Spleen (tissue), 11 donors: ENCODE data around the gene GPR18. TPM values are rescaled to one million over a fixed set of nuclear protein-coding genes. Genes with fewer than 3 reads are reported as not detected.
A peak's percentile ranks its signal among the peaks of the same experiment; 100 is the strongest.
"Not testable (repeated sequence)": the region's sequence is repeated elsewhere in the genome, so short reads cannot be mapped to it uniquely, and the experiment has no call there.

ENCODE experiments used
- DNase-seq: peaks from one replicate; pipeline ENCODE4 v3.0.0-alpha.2; 2020
- H3K27ac ChIP-seq, 8 donors: fragments of 200-600 bp; sonication (generic) in 7 of 8; 1 replicate in 4 of 8; 2 replicates in 4 of 8; pipeline versions ENCODE4 v1.5.0 to v1.8.0; 2016 to 2021; ENCODE audit warnings: inconsistent platforms in 4 of 8, mild to moderate bottlenecking in 4 of 8, moderate library complexity in 1 of 8
- H3K27me3 ChIP-seq, 7 donors: fragments of 200-600 bp; sonication (generic) in 6 of 7; replicated peaks in 1 of 7; 1 replicate in 4 of 7; 2 replicates in 3 of 7; pipeline versions ENCODE4 v1.5.0 to v1.8.0; 2016 to 2021; ENCODE audit warnings: inconsistent platforms in 3 of 7, mild to moderate bottlenecking in 1 of 7
- H3K36me3 ChIP-seq, 6 donors: fragments of 200-600 bp; sonication (generic) in 5 of 6; 1 replicate in 4 of 6; 2 replicates in 2 of 6; pipeline versions ENCODE4 v1.5.0 to v1.8.0; 2016 to 2021; ENCODE audit warnings: inconsistent platforms in 2 of 6
- H3K4me1 ChIP-seq, 6 donors: fragments of 200-600 bp; sonication (generic) in 5 of 6; 1 replicate in 3 of 6; 2 replicates in 3 of 6; pipeline versions ENCODE4 v1.5.0 to v1.8.0; 2016 to 2021; ENCODE audit warnings: inconsistent platforms in 3 of 6
- H3K4me3 ChIP-seq, 8 donors: fragments of 200-600 bp; sonication (generic) in 7 of 8; 1 replicate in 4 of 8; 2 replicates in 4 of 8; pipeline versions ENCODE4 v1.5.0 to v1.8.0; 2016 to 2021; ENCODE audit warnings: inconsistent platforms in 4 of 8, mild to moderate bottlenecking in 4 of 8, moderate library complexity in 2 of 8
- H3K9me3 ChIP-seq, 8 donors: fragments of 200-600 bp; sonication (generic) in 7 of 8; 1 replicate in 4 of 8; 2 replicates in 4 of 8; pipeline versions ENCODE4 v1.5.0 to v1.8.0; 2016 to 2021; ENCODE audit warnings: inconsistent platforms in 4 of 8
- POLR2A ChIP-seq, 3 donors: fragments of 450-650 bp; IDR thresholded peaks; one replicate each; pipeline ENCODE4 v1.5.1; 2017; ENCODE audit warnings: antibody characterized with exemption in 3 of 3, mild to moderate bottlenecking in 1 of 3
- POLR2AphosphoS5 ChIP-seq, 3 donors: sonication (generic); formaldehyde crosslinking; IDR thresholded peaks; one replicate each; pipeline ENCODE4 v1.5.1; 2017; ENCODE audit warnings: antibody characterized with exemption in 3 of 3
- WGBS, 5 donors: extraction: QIAGEN DNeasy Blood & Tissue Kit in 3 of 5; methylation state at CpG; one replicate each; pipeline versions ENCODE4 v1.1.5 to v1.1.7; 2013 to 2018; 5-methylcytosine and 5-hydroxymethylcytosine counted together
- intact Hi-C: fragments of 100-400 bp; cut with DNase I; formaldehyde crosslinking; loops from one replicate; pipeline ENCODE4 v1.15.0; 2023; ENCODE audit warnings: low total_unique reads
- polyA plus RNA-seq, 3 donors: library from polyadenylated mRNA; stranded (reverse); fragments of 200-250 nt; gene quantifications; one replicate each; pipeline ENCODE4 v1.2.1, GENCODE V29; 2013
- total RNA-seq, 7 donors: library from RNA; depleted of rRNA in 3 of 7; stranded (reverse); fragments of >200 nt in 3 of 7; fragmentation: NEBNext Ultra II Directional in 4 of 7; extraction: Animal tissue kit (Norgen Biotek cat#: 25700) in 4 of 7; gene quantifications; one replicate each; pipeline versions ENCODE4 v1.1.0 to v1.2.1, GENCODE V29; 2016 to 2021
- TF ChIP-seq, protein P1 (sequence below), 11 experiments: fragments of 200-600 bp in 7 of 11; fragments of 450-650 bp in 4 of 11; sonication (generic) in 4 of 11; IDR thresholded peaks in 8 of 11; conservative IDR thresholded peaks in 3 of 11; 1 replicate in 7 of 11; 2 replicates in 4 of 11; pipeline versions ENCODE4 v1.4.0 to v1.8.0; 2016 to 2021; ENCODE audit warnings: antibody characterized with exemption in 11 of 11, inconsistent platforms in 4 of 11, mild to moderate bottlenecking in 1 of 11
- donor health status: healthy with polysubstance abuse.
- donor health status: DM: no; HTN: no; CAD: no; lungs with moderate emphysema.
- donor health status: DM: no; HTN: no; CAD: no.
- donor health status: Bipolar disorder and iron deficiency.
- donor health status: healthy.
- donor health status: DM: no; HTN: no; CAD: no.
- donor health status: DM: yes; HTN: yes; CAD: no.

The GPR18 gene
- total and polyA plus RNA-seq, 10 donors: 9.6 to 33.9 (median 16.8) TPM

DNA sequence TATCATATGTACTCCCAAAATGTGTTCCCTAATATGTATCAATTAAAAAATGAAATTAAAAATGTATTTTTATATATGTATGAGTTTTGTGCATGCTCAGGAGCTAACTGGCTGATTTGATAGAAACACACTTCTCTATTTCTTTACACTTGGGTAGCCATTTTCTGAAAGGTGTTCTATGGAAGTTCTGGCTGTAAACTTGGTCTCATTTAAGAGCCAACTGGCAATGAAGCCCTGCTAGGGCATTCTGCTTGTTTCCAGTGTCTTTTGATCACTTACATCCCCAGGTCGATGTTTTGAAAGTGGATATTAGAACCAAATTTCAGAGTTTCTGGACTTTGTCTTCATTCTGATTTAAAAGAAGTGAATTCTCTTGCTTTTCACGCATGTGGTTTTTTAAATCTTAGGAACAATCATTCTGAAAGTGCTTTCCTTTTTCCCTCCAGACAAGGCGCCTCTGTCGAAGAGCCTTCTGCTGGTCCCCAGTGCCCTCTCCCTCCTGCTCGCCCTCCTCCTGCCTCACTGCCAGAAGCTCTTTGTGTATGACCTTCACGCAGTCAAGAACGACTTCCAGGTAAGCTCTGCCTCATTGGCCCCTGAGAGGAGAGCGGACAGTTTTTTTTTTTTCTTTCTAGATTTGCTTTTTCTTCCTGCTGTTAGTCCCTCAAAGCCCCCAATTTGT, 20.1 kb downstream of the GPR18 start:
- 23 to 46% (median 32%) methylated on average over 8 of the region's 8 CpGs for WGBS, 5 donors

DNA sequence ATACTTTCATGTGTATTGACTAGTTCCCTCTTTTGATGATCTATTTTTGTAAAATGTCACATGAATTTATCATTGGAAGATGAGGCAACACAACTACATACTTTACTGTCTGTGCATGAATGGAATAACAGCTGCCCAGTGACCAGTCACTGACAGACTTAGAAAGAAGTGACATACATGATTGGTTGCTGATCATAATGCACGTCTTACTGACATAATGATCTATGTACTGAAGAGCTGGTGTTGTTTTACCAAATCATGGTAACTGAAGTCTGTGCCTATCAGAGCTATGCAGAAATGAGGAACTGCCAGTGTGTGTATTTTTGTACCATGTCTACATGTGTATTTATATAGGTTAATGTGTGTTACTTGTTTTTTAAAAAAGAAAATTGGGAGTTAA, 26.5 kb downstream of the GPR18 start:
- DNase-seq: no peak
- H3K27me3 ChIP-seq: no peaks in the 10 kb centered on the region
- TF ChIP-seq POLR2AphosphoS5 (IDR thresholded peaks at IDR 0.05): no peak
- no peaks in the 10 kb centered on the region for H3K9me3 ChIP-seq
- WGBS, 5 donors: 15 to 54% (median 46%) methylated on average over 1 of the region's 1 CpG
- peaks cover 33 to 100% (median 67%) of the 10 kb centered on the region in 6 donors for H3K4me1 ChIP-seq
- peaks cover 0 to 5% (median 0%) of the 10 kb centered on the region in 6 donors for H3K36me3 ChIP-seq
- H3K27ac ChIP-seq: peak overlapping the region in 5 of 8 donors; percentile 20 to 74 (median 50)
- H3K4me3 ChIP-seq: no peak overlapping the region
- intact Hi-C loops: no loop called here

More for the DNA sequence above, 20.1 kb downstream of the GPR18 start:
- TF ChIP-seq POLR2AphosphoS5 (IDR thresholded peaks at IDR 0.05) (peak in 2 of 3 donors; percentile 42 to 53), POLR2A (IDR thresholded peaks at IDR 0.05) (no peak)
- Histone ChIP-seq H3K36me3 (peaks cover 0 to 33% (median 17%) of the 10 kb centered on the region in 6 donors), H3K27me3 (no peaks in the 10 kb centered on the region), H3K27ac (peak overlapping the region; percentile 67 to 82 (median 76)), H3K4me3 (peak overlapping the region in 7 of 8 donors; percentile 4 to 46 (median 20)), H3K4me1 (peaks cover 15 to 83% (median 38%) of the 10 kb centered on the region in 6 donors), H3K9me3 (no peaks in the 10 kb centered on the region)
- intact Hi-C loops: no loop called here
- no peak for DNase-seq

DNA sequence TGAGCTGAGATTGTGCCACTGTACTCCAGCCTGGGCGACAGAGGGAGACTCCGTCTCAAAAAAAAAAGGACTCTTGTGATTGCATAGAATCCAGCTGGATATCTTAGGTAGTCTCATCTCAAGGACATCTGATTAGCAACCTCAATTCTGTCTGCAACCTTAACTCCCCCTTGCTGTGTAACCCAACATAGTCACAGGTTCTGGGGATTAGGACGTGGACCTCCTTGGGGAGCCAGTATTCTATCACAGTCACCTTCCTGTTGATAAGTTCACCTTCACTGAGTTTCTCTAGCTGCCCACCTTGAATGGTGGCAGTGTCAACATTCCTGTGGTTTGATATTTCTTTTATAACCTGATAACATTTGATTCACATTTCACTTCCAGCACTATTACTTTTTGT, 27.2 kb downstream of the GPR18 start:
- no peak overlapping the region for H3K4me3 ChIP-seq
- H3K36me3 ChIP-seq: peaks cover 0 to 6% (median 0%) of the 10 kb centered on the region in 6 donors
- WGBS, 5 donors: 65 to 83% (median 74%) methylated on average over 3 of the region's 3 CpGs
- intact Hi-C loops: no loop called here
- TF ChIP-seq POLR2AphosphoS5 (IDR thresholded peaks at IDR 0.05): no peak
- no peak for TF ChIP-seq POLR2A (IDR thresholded peaks at IDR 0.05)
- TF ChIP-seq, protein P1, sequence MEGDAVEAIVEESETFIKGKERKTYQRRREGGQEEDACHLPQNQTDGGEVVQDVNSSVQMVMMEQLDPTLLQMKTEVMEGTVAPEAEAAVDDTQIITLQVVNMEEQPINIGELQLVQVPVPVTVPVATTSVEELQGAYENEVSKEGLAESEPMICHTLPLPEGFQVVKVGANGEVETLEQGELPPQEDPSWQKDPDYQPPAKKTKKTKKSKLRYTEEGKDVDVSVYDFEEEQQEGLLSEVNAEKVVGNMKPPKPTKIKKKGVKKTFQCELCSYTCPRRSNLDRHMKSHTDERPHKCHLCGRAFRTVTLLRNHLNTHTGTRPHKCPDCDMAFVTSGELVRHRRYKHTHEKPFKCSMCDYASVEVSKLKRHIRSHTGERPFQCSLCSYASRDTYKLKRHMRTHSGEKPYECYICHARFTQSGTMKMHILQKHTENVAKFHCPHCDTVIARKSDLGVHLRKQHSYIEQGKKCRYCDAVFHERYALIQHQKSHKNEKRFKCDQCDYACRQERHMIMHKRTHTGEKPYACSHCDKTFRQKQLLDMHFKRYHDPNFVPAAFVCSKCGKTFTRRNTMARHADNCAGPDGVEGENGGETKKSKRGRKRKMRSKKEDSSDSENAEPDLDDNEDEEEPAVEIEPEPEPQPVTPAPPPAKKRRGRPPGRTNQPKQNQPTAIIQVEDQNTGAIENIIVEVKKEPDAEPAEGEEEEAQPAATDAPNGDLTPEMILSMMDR (IDR thresholded peaks at IDR 0.05 in 8 of 11, conservative IDR thresholded peaks at IDR 0.05 in 3 of 11): no peak
- H3K4me1 ChIP-seq: peaks cover 40 to 100% (median 74%) of the 10 kb centered on the region in 6 donors
- no peak for DNase-seq
- H3K27ac ChIP-seq: peak overlapping the region in 4 of 8 donors; percentile 16 to 74 (median 61)
- no peaks in the 10 kb centered on the region for H3K9me3 ChIP-seq
- no peaks in the 10 kb centered on the region for H3K27me3 ChIP-seq

DNA sequence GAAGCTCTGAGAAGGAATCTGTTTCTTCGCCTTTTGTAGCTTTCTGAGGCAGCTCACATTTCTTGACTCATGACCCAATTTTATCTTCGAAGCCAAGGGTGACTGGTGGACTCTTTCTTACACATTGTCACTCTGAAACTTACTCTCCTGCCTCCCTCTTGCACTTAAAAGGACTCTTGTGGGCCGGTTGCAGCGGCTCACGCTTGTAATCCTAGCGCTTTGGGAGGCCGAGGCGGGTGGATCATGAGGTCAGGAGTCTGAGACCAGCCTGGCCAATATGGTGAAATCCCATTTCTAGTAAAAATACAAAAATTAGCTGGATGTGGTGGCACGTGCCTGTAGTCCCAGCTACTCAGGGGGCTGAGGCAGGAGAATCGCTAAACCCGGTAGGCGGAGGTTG, 27.6 kb downstream of the GPR18 start:
- Histone ChIP-seq H3K4me1 (peaks cover 44 to 100% (median 78%) of the 10 kb centered on the region in 6 donors), H3K27ac (peak overlapping the region in 4 of 8 donors; percentile 16 to 74 (median 61))
- H3K36me3 ChIP-seq, H3K4me3 ChIP-seq, intact Hi-C loops, H3K9me3 ChIP-seq, H3K27me3 ChIP-seq, DNase-seq: not testable (repeated sequence)
- WGBS, 5 donors: 85 to 95% (median 90%) methylated on average over 12 of the region's 12 CpGs

DNA sequence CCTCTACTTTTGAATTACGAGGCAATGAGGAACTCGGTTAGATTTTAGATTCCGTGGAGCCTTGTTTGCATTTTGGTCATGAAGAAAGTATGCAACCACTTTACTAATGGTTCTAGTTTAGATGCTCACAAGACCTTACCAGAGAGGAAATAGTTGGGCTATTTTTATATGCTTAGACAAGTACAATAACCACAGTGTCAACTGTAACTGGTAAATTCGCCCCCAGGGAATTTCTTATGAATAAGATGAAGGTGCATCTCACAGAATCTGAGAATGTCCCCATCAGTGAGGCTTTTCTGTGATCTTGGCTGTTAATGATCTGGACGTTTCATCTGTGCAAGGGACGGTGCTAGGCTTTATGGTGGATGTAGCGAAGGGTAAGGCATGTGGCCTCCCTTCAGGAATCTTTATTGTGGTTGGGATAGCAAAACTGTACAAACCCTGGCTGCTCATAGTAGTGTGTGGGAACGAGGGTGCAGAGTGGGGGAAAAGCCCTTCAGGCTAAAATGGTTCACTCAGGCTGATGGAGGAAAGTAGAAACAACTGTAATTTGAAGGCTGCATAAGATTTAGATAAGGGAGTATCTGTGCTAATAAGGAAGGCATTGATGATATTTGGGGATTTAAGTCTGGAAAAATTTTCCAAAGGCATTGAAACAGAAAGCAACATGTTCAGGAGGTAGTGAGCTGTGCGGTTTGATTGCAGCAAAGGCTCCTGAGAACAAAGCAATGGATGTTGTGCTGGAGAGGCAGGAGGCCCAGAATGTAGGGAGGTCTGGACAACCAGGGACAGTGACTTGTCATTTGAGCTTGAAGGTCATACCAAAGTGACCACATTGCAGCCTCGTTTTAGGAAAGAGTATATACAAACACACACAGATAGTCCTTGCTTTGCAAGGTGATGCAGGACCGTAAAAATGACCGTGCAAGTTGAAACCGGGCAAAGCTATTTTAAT, 29.2 kb downstream of the GPR18 start:
- no peak for DNase-seq
- intact Hi-C loops: no loop called here
- no peak for TF ChIP-seq POLR2A (IDR thresholded peaks at IDR 0.05)
- TF ChIP-seq POLR2AphosphoS5 (IDR thresholded peaks at IDR 0.05): no peak
- TF ChIP-seq, protein P1 (IDR thresholded peaks at IDR 0.05 in 8 of 11, conservative IDR thresholded peaks at IDR 0.05 in 3 of 11): no peak
- H3K36me3 ChIP-seq: peaks cover 0 to 6% (median 0%) of the 10 kb centered on the region in 6 donors
- H3K4me3 ChIP-seq: peak overlapping the region in 2 of 8 donors; percentile 13 to 42
- peaks cover 56 to 100% (median 86%) of the 10 kb centered on the region in 6 donors for H3K4me1 ChIP-seq
- no peaks in the 10 kb centered on the region for H3K27me3 ChIP-seq
- H3K9me3 ChIP-seq: no peaks in the 10 kb centered on the region
- WGBS, 5 donors: 34 to 46% (median 36%) methylated on average over 13 of the region's 13 CpGs
- H3K27ac ChIP-seq: peak overlapping the region; percentile 18 to 77 (median 50)
